Measurements from ENCODE around the gene TAF11L14. TPM values are rescaled to one million over a fixed set of nuclear protein-coding genes. Genes with fewer than 3 reads are reported as not detected.
"Not testable (repeated sequence)": the region's sequence is repeated elsewhere in the genome, so short reads cannot be mapped to it uniquely, and the experiment has no call there.

The TAF11L14 gene
- total RNA-seq, result not detected in 2 replicates

DNA sequence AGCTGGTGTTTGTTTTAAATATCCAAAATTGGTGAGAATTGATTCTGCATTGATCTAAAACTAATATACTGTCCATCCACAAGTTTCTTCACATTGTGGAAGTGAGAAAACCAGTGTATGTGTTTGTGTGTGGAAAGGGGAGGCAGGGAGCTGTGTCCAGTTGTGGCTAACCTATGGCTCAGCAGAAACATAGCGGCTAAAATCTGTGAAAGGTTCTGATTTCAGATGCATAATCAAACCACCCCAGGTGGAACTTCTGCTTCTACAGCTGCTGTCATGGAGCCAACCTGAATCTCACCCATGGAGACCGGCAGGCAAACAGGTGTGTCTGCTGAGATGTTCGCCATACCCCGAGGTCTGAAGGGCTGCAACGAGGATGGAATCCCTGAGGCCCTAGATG, at the start of gene TAF11L14:
TAF11L14 (plus strand) TSS at position 301 of the 400 bp plus-strand sequence.
- TF ChIP-seq, protein P1, sequence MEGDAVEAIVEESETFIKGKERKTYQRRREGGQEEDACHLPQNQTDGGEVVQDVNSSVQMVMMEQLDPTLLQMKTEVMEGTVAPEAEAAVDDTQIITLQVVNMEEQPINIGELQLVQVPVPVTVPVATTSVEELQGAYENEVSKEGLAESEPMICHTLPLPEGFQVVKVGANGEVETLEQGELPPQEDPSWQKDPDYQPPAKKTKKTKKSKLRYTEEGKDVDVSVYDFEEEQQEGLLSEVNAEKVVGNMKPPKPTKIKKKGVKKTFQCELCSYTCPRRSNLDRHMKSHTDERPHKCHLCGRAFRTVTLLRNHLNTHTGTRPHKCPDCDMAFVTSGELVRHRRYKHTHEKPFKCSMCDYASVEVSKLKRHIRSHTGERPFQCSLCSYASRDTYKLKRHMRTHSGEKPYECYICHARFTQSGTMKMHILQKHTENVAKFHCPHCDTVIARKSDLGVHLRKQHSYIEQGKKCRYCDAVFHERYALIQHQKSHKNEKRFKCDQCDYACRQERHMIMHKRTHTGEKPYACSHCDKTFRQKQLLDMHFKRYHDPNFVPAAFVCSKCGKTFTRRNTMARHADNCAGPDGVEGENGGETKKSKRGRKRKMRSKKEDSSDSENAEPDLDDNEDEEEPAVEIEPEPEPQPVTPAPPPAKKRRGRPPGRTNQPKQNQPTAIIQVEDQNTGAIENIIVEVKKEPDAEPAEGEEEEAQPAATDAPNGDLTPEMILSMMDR (conservative IDR thresholded peaks at IDR 0.05; ENCODE audit: low read depth, low read length), result no peak
- DNase-seq (ENCODE audit: low read depth), result no peak
- no peak within 1 kb of the TSS for H3K4me3 ChIP-seq (ENCODE audit: low read depth, low read length)

DNA sequence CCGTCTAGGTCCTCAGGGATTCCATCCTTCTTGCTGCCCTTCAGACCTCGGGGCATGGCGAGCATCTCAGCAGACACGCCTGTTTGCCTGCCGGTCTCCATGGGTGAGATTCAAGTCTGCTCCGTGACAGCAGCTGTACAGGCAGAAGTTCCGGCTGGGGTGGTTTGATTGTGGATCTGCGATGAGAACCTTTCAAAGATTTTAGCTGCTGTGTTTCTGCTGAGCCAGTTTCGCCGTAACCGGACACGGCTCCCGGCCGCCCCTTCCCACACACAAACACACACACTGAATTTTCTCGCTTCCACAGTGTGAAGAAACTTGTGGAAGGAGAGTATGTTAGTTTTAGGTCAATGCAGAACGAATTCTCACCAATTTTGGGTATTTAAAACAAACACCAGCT, 48.6 kb upstream of the TAF11L14 start, which contains the start of gene TAF11L7:
TAF11L7 (minus strand) TSS at position 101 of the 400 bp plus-strand sequence.
- not testable (repeated sequence) for H3K4me3 ChIP-seq (ENCODE audit: low read depth, low read length); DNase-seq (ENCODE audit: low read depth)

GRCh38 chr5:17590860-17591259, 43.4 kb upstream of the TAF11L14 start, which contains the start of gene TAF11L8:
TAF11L8 (minus strand) TSS chr5:17590960.
- DNase-seq (ENCODE audit: low read depth), result not testable (repeated sequence)

GRCh38 chr5:17594255-17594654, 40.0 kb upstream of the TAF11L14 start, which contains the start of gene TAF11L9:
TAF11L9 (minus strand) TSS chr5:17594394.
- DNase-seq (ENCODE audit: low read depth); H3K4me3 ChIP-seq (ENCODE audit: low read depth, low read length): not testable (repeated sequence)

More at GRCh38 chr5:17590860-17591259, 43.4 kb upstream of the TAF11L14 start, which contains the start of gene TAF11L8:
- H3K4me3 ChIP-seq (ENCODE audit: low read depth, low read length), result not testable (repeated sequence)

DNA sequence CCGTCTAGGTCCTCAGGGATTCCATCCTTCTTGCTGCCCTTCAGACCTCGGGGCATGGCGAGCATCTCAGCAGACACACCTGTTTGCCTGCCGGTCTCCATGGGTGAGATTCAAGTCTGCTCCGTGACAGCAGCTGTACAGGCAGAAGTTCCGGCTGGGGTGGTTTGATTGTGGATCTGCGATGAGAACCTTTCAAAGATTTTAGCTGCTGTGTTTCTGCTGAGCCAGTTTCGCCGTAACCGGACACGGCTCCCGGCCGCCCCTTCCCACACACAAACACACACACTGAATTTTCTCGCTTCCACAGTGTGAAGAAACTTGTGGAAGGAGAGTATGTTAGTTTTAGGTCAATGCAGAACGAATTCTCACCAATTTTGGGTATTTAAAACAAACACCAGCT, 36.5 kb upstream of the TAF11L14 start, which contains the start of gene TAF11L10:
TAF11L10 (minus strand) TSS at position 101 of the 400 bp plus-strand sequence.
- not testable (repeated sequence) for H3K4me3 ChIP-seq (ENCODE audit: low read depth, low read length); DNase-seq (ENCODE audit: low read depth)

DNA sequence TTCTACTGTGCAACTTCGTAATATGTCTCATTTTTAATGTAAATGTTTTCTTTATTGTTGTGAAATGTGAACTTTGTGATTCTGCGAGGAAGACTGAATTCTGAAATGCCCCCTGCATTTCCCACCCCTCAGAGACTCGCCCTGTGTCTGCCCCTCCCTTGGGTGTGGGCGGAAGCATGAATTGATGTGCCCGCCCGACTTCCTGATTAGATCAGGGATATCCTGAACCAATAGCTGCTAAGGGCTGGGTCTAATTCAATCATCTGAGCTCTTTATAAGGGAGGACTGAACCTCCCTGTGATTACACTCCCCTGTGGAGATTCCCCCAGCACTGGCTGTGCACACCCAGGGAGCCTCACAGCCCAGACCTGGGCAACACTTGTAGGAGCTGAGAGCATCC, 30.4 kb upstream of the TAF11L14 start, which contains the start of gene TAF11L11:
TAF11L11 (plus strand) TSS at position 304 of the 400 bp plus-strand sequence.
- DNase-seq (ENCODE audit: low read depth); H3K4me3 ChIP-seq (ENCODE audit: low read depth, low read length): not testable (repeated sequence)

GRCh38 chr5:17604951-17605350, 29.3 kb upstream of the TAF11L14 start:
- TF ChIP-seq, protein P1 (conservative IDR thresholded peaks at IDR 0.05; ENCODE audit: low read depth, low read length), result no peak
- no peak for DNase-seq (ENCODE audit: low read depth)
- H3K4me3 ChIP-seq (ENCODE audit: low read depth, low read length), result no peak overlapping the region

- not testable (repeated sequence) for DNase-seq (ENCODE audit: low read depth); H3K4me3 ChIP-seq (ENCODE audit: low read depth, low read length)
These were observed 26.8 kb upstream of the TAF11L14 start for GRCh38 chr5:17607461-17607860.

GRCh38 chr5:17610092-17610491, 24.2 kb upstream of the TAF11L14 start, which contains the start of gene TAF11L12:
TAF11L12 (plus strand) TSS chr5:17610392.
- not testable (repeated sequence) for DNase-seq (ENCODE audit: low read depth); H3K4me3 ChIP-seq (ENCODE audit: low read depth, low read length)

GRCh38 chr5:17614872-17615605, 19.2 kb upstream of the TAF11L14 start:
- H3K4me3 ChIP-seq (ENCODE audit: low read depth, low read length), result no peak overlapping the region
- TF ChIP-seq, protein P1 (conservative IDR thresholded peaks at IDR 0.05; ENCODE audit: low read depth, low read length), result no peak
- DNase-seq (ENCODE audit: low read depth), result no peak

DNA sequence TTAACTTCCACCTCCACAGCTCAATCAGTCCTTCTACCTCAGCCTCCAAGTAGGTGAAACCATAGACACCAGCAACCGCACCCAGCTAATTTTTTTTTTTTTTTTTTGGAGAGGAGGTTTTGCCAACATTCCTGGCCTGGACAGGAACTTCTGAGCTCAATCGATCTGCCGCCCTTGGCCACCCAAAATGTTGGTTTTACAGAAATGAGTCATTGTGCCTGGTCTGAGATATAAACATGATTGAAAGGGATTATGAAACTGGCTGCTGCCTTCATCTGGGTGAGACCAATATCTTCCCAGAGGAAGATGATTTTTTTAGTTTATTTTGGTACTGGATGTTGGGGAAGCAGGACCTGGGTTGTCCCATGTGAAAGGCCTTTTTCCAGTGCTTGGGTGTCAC, 14.9 kb upstream of the TAF11L14 start:
- TF ChIP-seq, protein P1 (conservative IDR thresholded peaks at IDR 0.05; ENCODE audit: low read depth, low read length), result no peak
- no peak for DNase-seq (ENCODE audit: low read depth)

More for the DNA sequence above, 14.9 kb upstream of the TAF11L14 start:
- H3K4me3 ChIP-seq (ENCODE audit: low read depth, low read length), result no peak overlapping the region
